ENCODE results near the gene ALPL.

DNA sequence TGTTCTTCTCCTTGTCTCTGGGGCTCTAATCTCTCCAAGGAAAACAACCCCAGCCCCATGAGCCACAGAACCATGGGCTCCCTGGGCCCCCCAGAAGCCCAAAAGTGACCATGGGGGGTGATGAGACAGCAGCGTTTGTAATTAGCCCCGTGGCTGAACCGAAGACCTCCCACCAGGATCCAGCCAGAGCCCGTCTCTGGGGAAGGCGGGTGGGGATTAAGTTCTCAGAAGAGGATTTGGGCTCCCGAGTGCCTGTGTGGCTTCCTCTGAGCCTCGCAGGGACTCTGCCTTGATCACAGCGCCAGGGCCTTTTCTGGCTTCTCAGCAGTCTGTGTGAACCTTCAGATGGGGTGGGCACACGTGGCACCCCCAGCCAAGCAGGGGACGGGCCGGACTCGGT is 77.0 kb downstream of the ALPL start:
- TF ChIP-seq CTCF (IDR thresholded peaks at IDR 0.05) (no peak), FOSB (CRISPR knock-in tag; IDR thresholded peaks at IDR 0.05) (no peak), SMC3 (IDR thresholded peaks at IDR 0.05) (no peak), RFX5 (IDR thresholded peaks at IDR 0.05) (no peak), POLR2A (IDR thresholded peaks at IDR 0.05; ENCODE audit: low read length) (no peak), RAD21 (conservative IDR thresholded peaks at IDR 0.05 in 1 of 2, IDR thresholded peaks at IDR 0.05 in 1 of 2) (no peak), MAX (IDR thresholded peaks at IDR 0.05) (no peak), MYC (IDR thresholded peaks at IDR 0.05; ENCODE audit: borderline replicate concordance, low read length) (no peak), CHD4 (IDR thresholded peaks at IDR 0.05; ENCODE audit: borderline replicate concordance) (no peak)

All from A549 (cell line).